WI38 (cell line): ENCODE data around the gene PLBD1.

Experiments used
- H3K4me3 ChIP-seq: 2 replicates; pipeline ENCODE4 v1.5.1; 2011; ENCODE audit warnings: low read depth, mild to moderate bottlenecking, control low read depth, low read length
- CTCF ChIP-seq: IDR thresholded peaks from 2 replicates; pipeline ENCODE4 v1.5.1; 2012; ENCODE audit warnings: low read depth, mild to moderate bottlenecking, control low read depth, low read length

PLBD1 gene

GRCh38 chr12:14567351-14568162, at the start of gene PLBD1:
TSS of gene PLBD1 (minus strand) at chr12:14567883. CDS start at chr12:14567696, 187 bp downstream.
- TF ChIP-seq CTCF = no peak

GRCh38 chr12:14614704-14615121, 47.0 kb upstream of the PLBD1 start:
- no peak for TF ChIP-seq CTCF
- H3K4me3 ChIP-seq = no peak overlapping the region

More at GRCh38 chr12:14567351-14568162, at the start of gene PLBD1:
- peak within 1 kb of the TSS; percentile 40 for H3K4me3 ChIP-seq

GRCh38 chr12:14613718-14614117, 46.0 kb upstream of the PLBD1 start:
- no peak for TF ChIP-seq CTCF
- H3K4me3 ChIP-seq = no peak overlapping the region

- no peak for TF ChIP-seq CTCF
- H3K4me3 ChIP-seq = no peak overlapping the region
Measured at GRCh38 chr12:14612898-14613445, 45.3 kb upstream of the PLBD1 start.

- TF ChIP-seq CTCF = no peak
Measured at GRCh38 chr12:14612250-14612649, 44.6 kb upstream of the PLBD1 start.

GRCh38 chr12:14611640-14612203, 44.0 kb upstream of the PLBD1 start:
- TF ChIP-seq CTCF = no peak
- no peak overlapping the region for H3K4me3 ChIP-seq

More at GRCh38 chr12:14612250-14612649, 44.6 kb upstream of the PLBD1 start:
- no peak overlapping the region for H3K4me3 ChIP-seq

GRCh38 chr12:14607568-14607967, 39.9 kb upstream of the PLBD1 start:
- TF ChIP-seq CTCF = no peak
- no peak overlapping the region for H3K4me3 ChIP-seq
